HG03439 (cell line): ENCODE results near the gene RAB28.

Experiments used
- ATAC-seq: cut with Tn5 transposase; IDR thresholded peaks from one replicate; pipeline ENCODE4 v1.9.1; 2021; ENCODE audit warnings: mild to moderate bottlenecking, moderate library complexity; ENCODE audit not compliant: unreplicated experiment

RAB28 gene

GRCh38 chr4:13323921-13324320 lies 160.2 kb downstream of the RAB28 start:
- ATAC-seq = no peak

GRCh38 chr4:13322681-13323101 lies 161.4 kb downstream of the RAB28 start:
- ATAC-seq = no peak
